ENCODE measurements around the gene ZNF692.

- no peak for TF ChIP-seq ATF1 (CRISPR knock-in tag; IDR thresholded peaks at IDR 0.05)
- no peak for TF ChIP-seq CREM (CRISPR knock-in tag; IDR thresholded peaks at IDR 0.05)
- TF ChIP-seq CTCF (IDR thresholded peaks at IDR 0.05), result no peak
- TF ChIP-seq PRDM15 (CRISPR knock-in tag; IDR thresholded peaks at IDR 0.05), result no peak
- TF ChIP-seq ATF3 (CRISPR knock-in tag; conservative IDR thresholded peaks at IDR 0.05), result no peak
Measured at GRCh38 chr1:248837045-248837780, 21.7 kb downstream of the ZNF692 start.
